ENCODE measurements around the gene BMP7. TPM values are rescaled to one million over a fixed set of nuclear protein-coding genes. Genes with fewer than 3 reads are reported as not detected.
"Not testable (repeated sequence)": the region's sequence is repeated elsewhere in the genome, so short reads cannot be mapped to it uniquely, and the experiment has no call there.

BMP7 gene
- total RNA-seq, 2 experiments from 2014 or later: not detected

GRCh38 chr20:57280221-57280620 lies 13.8 kb upstream of the BMP7 start:
- H3K4me1 Mint-ChIP-seq: no peaks in the 10 kb centered on the region
- no peaks in the 10 kb centered on the region for H3K9me3 Mint-ChIP-seq
- no peaks in the 10 kb centered on the region for H3K36me3 Mint-ChIP-seq
- H3K27ac Mint-ChIP-seq: no peak overlapping the region
- no peak overlapping the region for H3K4me3 Mint-ChIP-seq
- ATAC-seq (ENCODE audit: low read depth): no peak
- peaks cover 30% of the 10 kb centered on the region for H3K27me3 Mint-ChIP-seq
- POLR2A ChIA-PET: no interaction called here
- no peak for DNase-seq

DNA sequence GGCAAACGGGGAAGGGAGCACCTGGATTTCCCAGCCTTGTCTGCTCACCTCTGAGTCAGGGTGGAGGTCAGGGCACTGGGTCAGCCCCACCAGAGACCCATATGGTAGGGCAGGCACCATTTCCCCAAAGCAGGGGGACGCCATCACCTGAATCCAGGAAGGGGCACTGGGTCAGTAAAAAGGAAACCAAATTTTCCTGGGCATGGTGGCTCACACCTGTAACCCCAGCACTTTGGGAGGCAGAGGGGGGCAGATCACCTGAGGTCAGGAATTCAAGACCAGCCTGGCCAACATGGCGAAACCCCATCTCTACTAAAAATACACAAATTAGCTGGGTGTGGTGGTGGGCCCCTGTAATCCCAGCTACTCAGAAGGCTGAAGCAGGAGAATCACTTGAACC lies 13.1 kb upstream of the BMP7 start:
- ATAC-seq (ENCODE audit: low read depth); POLR2A ChIA-PET: not testable (repeated sequence)
- H3K27me3 Mint-ChIP-seq: peaks cover 35% of the 10 kb centered on the region

DNA sequence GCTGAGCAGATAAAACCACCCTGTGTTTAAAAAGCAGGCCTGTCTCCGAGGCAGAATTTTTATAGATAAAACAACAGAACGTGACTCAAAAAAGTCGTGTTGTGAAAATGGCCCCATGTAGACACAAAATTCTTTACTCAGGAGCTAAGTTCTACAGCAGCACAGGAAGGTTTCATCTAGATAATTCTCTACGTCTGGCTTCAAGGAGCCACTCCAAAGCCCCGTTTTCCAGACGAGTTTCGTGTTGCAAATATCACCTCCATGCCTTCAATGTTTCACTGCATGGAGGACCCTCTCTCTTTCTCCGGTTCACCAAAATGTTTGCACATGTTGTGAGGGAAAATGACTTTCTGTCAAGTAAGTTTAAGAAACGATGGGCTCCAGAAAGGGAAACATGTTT lies 12.0 kb upstream of the BMP7 start:
- ATAC-seq (ENCODE audit: low read depth): no peak
- no peak overlapping the region for H3K4me3 Mint-ChIP-seq
- no peak overlapping the region for H3K27ac Mint-ChIP-seq
- POLR2A ChIA-PET: no interaction called here
- no peaks in the 10 kb centered on the region for H3K9me3 Mint-ChIP-seq
- H3K4me1 Mint-ChIP-seq: no peaks in the 10 kb centered on the region
- H3K27me3 Mint-ChIP-seq: peaks cover 26% of the 10 kb centered on the region
- H3K36me3 Mint-ChIP-seq: no peaks in the 10 kb centered on the region
- DNase-seq: no peak

More for the DNA sequence above, 13.1 kb upstream of the BMP7 start:
- not testable (repeated sequence) for H3K9me3 Mint-ChIP-seq, H3K36me3 Mint-ChIP-seq, H3K4me3 Mint-ChIP-seq, H3K27ac Mint-ChIP-seq, H3K4me1 Mint-ChIP-seq, DNase-seq

GRCh38 chr20:57277398-57278105 lies 11.1 kb upstream of the BMP7 start:
- H3K36me3 Mint-ChIP-seq: no peaks in the 10 kb centered on the region
- peaks cover 23% of the 10 kb centered on the region for H3K27me3 Mint-ChIP-seq
- no peaks in the 10 kb centered on the region for H3K4me1 Mint-ChIP-seq
- ATAC-seq (ENCODE audit: low read depth) (no peak), DNase-seq (no peak)
- no peaks in the 10 kb centered on the region for H3K9me3 Mint-ChIP-seq
- no peak overlapping the region for H3K4me3 Mint-ChIP-seq
- POLR2A ChIA-PET: no interaction called here
- no peak overlapping the region for H3K27ac Mint-ChIP-seq

- ATAC-seq (ENCODE audit: low read depth) (no peak), DNase-seq (no peak)
- POLR2A ChIA-PET: no interaction called here
- Mint-ChIP-seq H3K4me1 (no peaks in the 10 kb centered on the region), H3K9me3 (no peaks in the 10 kb centered on the region), H3K4me3 (no peak overlapping the region), H3K27me3 (peaks cover 20% of the 10 kb centered on the region), H3K36me3 (no peaks in the 10 kb centered on the region), H3K27ac (no peak overlapping the region)
Measured at GRCh38 chr20:57276221-57276620, 9.8 kb upstream of the BMP7 start.

DNA sequence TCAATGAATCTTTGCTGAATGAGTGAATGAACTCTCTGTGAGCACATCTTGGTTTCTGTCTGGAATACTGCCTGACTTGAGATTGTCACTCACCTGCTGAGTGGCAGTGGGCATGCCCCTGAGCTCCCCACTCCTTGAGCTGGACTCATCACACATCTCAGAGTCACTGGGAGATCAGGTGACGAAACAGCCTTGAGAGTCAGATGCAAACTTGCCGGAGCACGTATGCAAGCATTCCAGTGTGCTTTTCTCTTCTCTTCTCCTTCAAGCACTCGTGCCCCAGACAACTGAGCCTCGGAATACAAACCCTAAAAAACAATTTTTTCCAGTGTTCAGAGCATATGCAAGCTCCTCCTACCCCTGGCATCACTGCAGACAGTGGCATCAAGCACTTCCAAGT lies 9.4 kb upstream of the BMP7 start:
- no peak overlapping the region for H3K27ac Mint-ChIP-seq
- H3K9me3 Mint-ChIP-seq: no peaks in the 10 kb centered on the region
- H3K36me3 Mint-ChIP-seq: no peaks in the 10 kb centered on the region
- no peak overlapping the region for H3K4me3 Mint-ChIP-seq
- no peak for ATAC-seq (ENCODE audit: low read depth)
- peaks cover 17% of the 10 kb centered on the region for H3K27me3 Mint-ChIP-seq
- POLR2A ChIA-PET: no interaction called here
- DNase-seq: no peak
- H3K4me1 Mint-ChIP-seq: no peaks in the 10 kb centered on the region

- no peaks in the 10 kb centered on the region for H3K9me3 Mint-ChIP-seq
- DNase-seq: no peak
- POLR2A ChIA-PET: no interaction called here
- no peaks in the 10 kb centered on the region for H3K4me1 Mint-ChIP-seq
- no peak overlapping the region for H3K27ac Mint-ChIP-seq
- no peak for ATAC-seq (ENCODE audit: low read depth)
- peaks cover 19% of the 10 kb centered on the region for H3K27me3 Mint-ChIP-seq
- H3K36me3 Mint-ChIP-seq: no peaks in the 10 kb centered on the region
- no peak overlapping the region for H3K4me3 Mint-ChIP-seq
Measured at GRCh38 chr20:57275334-57275733, 8.9 kb upstream of the BMP7 start.

- ATAC-seq (ENCODE audit: low read depth) (no peak), DNase-seq (no peak)
- H3K27me3 Mint-ChIP-seq: peaks cover 23% of the 10 kb centered on the region
- H3K27ac Mint-ChIP-seq: no peak overlapping the region
- no peaks in the 10 kb centered on the region for H3K4me1 Mint-ChIP-seq
- H3K9me3 Mint-ChIP-seq: no peaks in the 10 kb centered on the region
- H3K36me3 Mint-ChIP-seq: no peaks in the 10 kb centered on the region
- no peak overlapping the region for H3K4me3 Mint-ChIP-seq
- POLR2A ChIA-PET: no interaction called here
Measured at GRCh38 chr20:57274846-57275245, 8.4 kb upstream of the BMP7 start.

DNA sequence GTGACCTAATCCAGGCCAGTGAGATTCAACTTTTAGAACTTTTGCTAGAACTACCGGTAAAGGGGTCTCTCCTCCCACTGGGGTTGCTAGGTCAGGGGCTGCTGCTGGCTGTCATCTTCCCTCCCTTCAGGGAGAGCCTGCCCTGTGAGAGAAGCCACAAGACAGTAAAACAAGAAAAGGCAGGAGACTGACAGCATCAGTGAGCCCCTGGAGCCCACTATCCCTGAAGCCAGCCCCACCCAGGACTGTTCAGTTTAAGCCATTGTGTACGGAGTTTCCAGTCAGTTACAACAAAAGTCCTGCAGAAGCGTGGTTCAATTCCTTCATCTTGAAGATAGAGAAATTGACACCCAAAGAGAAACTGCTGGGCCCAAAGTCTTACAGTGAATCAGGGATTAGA lies 7.9 kb upstream of the BMP7 start:
- H3K4me1 Mint-ChIP-seq: no peaks in the 10 kb centered on the region
- DNase-seq: no peak
- no peak overlapping the region for H3K4me3 Mint-ChIP-seq
- POLR2A ChIA-PET: no interaction called here
- peaks cover 27% of the 10 kb centered on the region for H3K27me3 Mint-ChIP-seq
- no peaks in the 10 kb centered on the region for H3K9me3 Mint-ChIP-seq
- no peak overlapping the region for H3K27ac Mint-ChIP-seq
- ATAC-seq (ENCODE audit: low read depth): no peak
- no peaks in the 10 kb centered on the region for H3K36me3 Mint-ChIP-seq

DNA sequence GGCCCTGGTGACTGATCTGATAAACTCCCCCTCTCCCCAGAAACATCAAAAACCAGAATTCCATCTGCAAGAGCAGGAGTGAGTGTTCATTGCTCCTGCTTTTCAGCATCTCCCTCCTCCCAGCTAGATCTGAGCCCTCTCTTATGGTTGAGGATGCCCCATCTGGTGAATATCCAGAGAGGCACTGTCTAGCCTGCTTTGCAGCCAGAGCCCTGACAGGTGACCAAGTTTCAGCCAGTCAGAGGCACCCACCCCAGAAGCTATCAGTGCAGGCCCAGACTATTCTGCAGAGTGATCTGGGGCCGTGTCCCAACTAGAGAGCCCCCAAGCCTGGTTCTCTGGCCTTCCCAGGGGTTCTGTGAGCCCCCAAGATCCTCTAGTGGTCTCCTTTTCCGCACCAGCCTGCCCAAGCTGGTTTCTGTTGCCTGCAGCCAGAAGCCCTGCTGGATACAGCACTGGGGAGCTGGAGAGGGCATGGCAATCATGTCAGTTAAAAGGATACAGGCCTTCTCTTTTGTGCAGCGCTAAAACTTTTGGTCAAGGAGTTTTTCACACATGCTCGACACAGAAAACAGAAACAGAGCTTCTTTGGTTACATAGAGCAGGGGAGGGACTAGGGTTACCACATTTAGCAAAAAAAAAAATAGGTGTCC lies 6.6 kb upstream of the BMP7 start:
- Mint-ChIP-seq H3K27ac (no peak overlapping the region), H3K27me3 (peaks cover 32% of the 10 kb centered on the region), H3K4me3 (no peak overlapping the region), H3K36me3 (no peaks in the 10 kb centered on the region), H3K4me1 (no peaks in the 10 kb centered on the region), H3K9me3 (no peaks in the 10 kb centered on the region)
- DNase-seq: no peak
- no peak for ATAC-seq (ENCODE audit: low read depth)
- POLR2A ChIA-PET: no interaction called here

GRCh38 chr20:57270204-57270984 lies 4.0 kb upstream of the BMP7 start:
- no peak overlapping the region for H3K27ac Mint-ChIP-seq
- ATAC-seq (ENCODE audit: low read depth) (no peak), DNase-seq (no peak)
- H3K27me3 Mint-ChIP-seq: peaks cover 51% of the 10 kb centered on the region
- POLR2A ChIA-PET: no interaction called here
- H3K9me3 Mint-ChIP-seq: no peaks in the 10 kb centered on the region
- no peak overlapping the region for H3K4me3 Mint-ChIP-seq
- no peaks in the 10 kb centered on the region for H3K36me3 Mint-ChIP-seq
- no peaks in the 10 kb centered on the region for H3K4me1 Mint-ChIP-seq

DNA sequence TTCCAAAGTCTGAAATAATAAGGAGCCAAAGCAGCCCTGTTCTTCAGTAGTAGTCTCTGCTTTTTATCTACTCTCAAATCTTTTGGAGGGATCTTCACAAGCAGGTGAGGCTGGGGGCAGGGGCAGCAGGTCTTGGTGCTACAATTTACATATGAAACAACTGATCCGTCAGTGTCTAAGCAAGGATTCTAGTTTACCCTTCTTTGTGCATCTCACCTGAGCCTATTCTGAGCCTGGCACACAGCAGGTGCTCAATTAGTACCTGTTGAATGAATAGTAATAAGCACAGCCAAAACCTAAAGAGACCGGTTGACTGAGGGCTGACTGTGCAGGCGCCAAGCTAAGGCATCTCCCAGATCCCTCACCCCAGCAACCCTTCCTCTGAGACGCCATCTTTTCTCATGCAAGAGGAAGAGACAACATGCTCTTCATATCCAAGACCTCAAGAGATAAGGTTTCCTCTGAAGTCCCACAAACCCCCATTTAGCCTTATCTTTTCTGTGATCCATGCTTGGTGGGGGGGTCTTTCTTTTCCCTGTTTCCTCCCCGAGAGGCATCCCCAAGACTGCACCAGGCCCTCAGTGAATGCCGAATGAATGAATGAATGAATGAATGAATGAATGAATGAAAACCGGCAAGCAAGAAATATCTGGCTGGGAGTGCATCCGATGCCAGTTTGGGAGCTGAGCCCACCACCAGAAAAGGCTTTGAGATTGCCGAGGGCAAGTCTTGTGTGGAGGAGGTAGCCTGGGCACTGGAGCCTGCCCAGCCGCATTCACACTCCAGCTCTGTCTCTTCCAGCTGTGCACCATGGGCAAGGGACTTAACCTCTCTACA lies 2.9 kb upstream of the BMP7 start:
- Mint-ChIP-seq H3K4me1 (no peaks in the 10 kb centered on the region), H3K9me3 (no peaks in the 10 kb centered on the region), H3K27me3 (peaks cover 55% of the 10 kb centered on the region), H3K27ac (no peak overlapping the region), H3K4me3 (no peak overlapping the region), H3K36me3 (no peaks in the 10 kb centered on the region)
- no peak for DNase-seq
- no peak for ATAC-seq (ENCODE audit: low read depth)
- POLR2A ChIA-PET: no interaction called here

GRCh38 chr20:57268399-57269076 lies 2.1 kb upstream of the BMP7 start:
- Mint-ChIP-seq H3K4me1 (no peaks in the 10 kb centered on the region), H3K27ac (no peak overlapping the region), H3K27me3 (peaks cover 63% of the 10 kb centered on the region), H3K4me3 (no peak overlapping the region), H3K36me3 (no peaks in the 10 kb centered on the region), H3K9me3 (no peaks in the 10 kb centered on the region)
- no peak for ATAC-seq (ENCODE audit: low read depth)
- POLR2A ChIA-PET: no interaction called here
- no peak for DNase-seq
